Stomach (tissue), 9 donors: ENCODE results near the gene ACVR1B. TPM values are rescaled to one million over a fixed set of nuclear protein-coding genes. Genes with fewer than 3 reads are reported as not detected.

ENCODE experiments used
- DNase-seq, 2 donors: peaks; one replicate each; pipeline versions ENCODE4 v3.0.0 to v3.0.0-alpha.2; 2013 to 2019
- H3K27ac ChIP-seq, 5 donors: fragments of 200-600 bp in 4 of 5; sonication (generic) in 4 of 5; one replicate each; pipeline ENCODE4 v1.5.1; 2013 to 2019; ENCODE audit warnings: mild to moderate bottlenecking in 1 of 5, moderate library complexity in 1 of 5
- H3K27me3 ChIP-seq, 3 donors: fragments of 200-600 bp; sonication (generic); one replicate each; pipeline ENCODE4 v1.5.1; 2017 to 2019; ENCODE audit warnings: mixed run types in 1 of 3
- H3K36me3 ChIP-seq, 4 donors: fragments of 200-600 bp; sonication (generic); 1 replicate in 3 of 4; 2 replicates in 1 of 4; pipeline ENCODE4 v1.5.1; 2016 to 2019
- H3K4me1 ChIP-seq, 4 donors: fragments of 200-600 bp; sonication (generic); one replicate each; pipeline ENCODE4 v1.5.1; 2016 to 2019
- H3K4me3 ChIP-seq, 4 donors: fragments of 200-600 bp; sonication (generic) in 3 of 4; one replicate each; pipeline ENCODE4 v1.5.1; 2016 to 2019; ENCODE audit warnings: mild to moderate bottlenecking in 1 of 4
- H3K9me3 ChIP-seq, 4 donors: fragments of 200-600 bp; sonication (generic); one replicate each; pipeline ENCODE4 v1.5.1; 2016 to 2019
- CTCF ChIP-seq, 7 experiments: fragments of 450-650 bp in 4 of 7; fragments of 200-600 bp in 3 of 7; sonication (generic) in 3 of 7; IDR thresholded peaks; one replicate each; pipeline ENCODE4 v1.5.1; 2016 to 2019; ENCODE audit warnings: antibody characterized with exemption in 7 of 7, control low read depth in 2 of 7, mild to moderate bottlenecking in 1 of 7
- EP300 ChIP-seq: sonication (generic); formaldehyde crosslinking; IDR thresholded peaks from one replicate; pipeline ENCODE4 v1.6.1; 2017; ENCODE audit warnings: antibody characterized with exemption
- POLR2A ChIP-seq, 4 donors: fragments of 450-650 bp; IDR thresholded peaks; one replicate each; pipeline ENCODE4 v1.6.1; 2016; ENCODE audit warnings: antibody characterized with exemption in 4 of 4, control low read depth in 2 of 4, mild to moderate bottlenecking in 1 of 4, moderate library complexity in 1 of 4
- POLR2AphosphoS5 ChIP-seq, 3 donors: sonication (generic); formaldehyde crosslinking; IDR thresholded peaks; one replicate each; pipeline ENCODE4 v1.6.1; 2016; ENCODE audit warnings: antibody characterized with exemption in 3 of 3
- WGBS, 5 donors: extraction: QIAGEN DNeasy Blood & Tissue Kit in 3 of 5; methylation state at CpG; one replicate each; pipeline versions ENCODE4 v1.1.5 to v1.1.7; 2013 to 2018; 5-methylcytosine and 5-hydroxymethylcytosine counted together
- intact Hi-C: fragments of 100-400 bp; cut with DNase I; formaldehyde crosslinking; loops from one replicate; pipeline ENCODE4 v1.15.1; 2023; ENCODE audit warnings: low total_unique reads
- polyA plus RNA-seq, 3 donors: library from polyadenylated mRNA; stranded (reverse); fragments of 200-250 nt; gene quantifications; one replicate each; pipeline ENCODE4 v1.2.3, GENCODE V29; 2013
- total RNA-seq, 5 donors: library from RNA; depleted of rRNA; stranded (reverse); fragments of >200 nt; gene quantifications; one replicate each; pipeline versions ENCODE4 v1.1.0 to v1.2.3, GENCODE V29; 2014 to 2016
- donor health status: healthy with polysubstance abuse.
- donor health status: Bipolar disorder and iron deficiency.
- donor health status: healthy.

The ACVR1B gene
- total and polyA plus RNA-seq, 8 donors, result 8.3 to 53.1 (median 24.5) TPM

GRCh38 chr12:52010692-52011601 is 59.4 kb downstream of the ACVR1B start:
- no peak for TF ChIP-seq POLR2AphosphoS5 (IDR thresholded peaks at IDR 0.05)
- TF ChIP-seq POLR2A (IDR thresholded peaks at IDR 0.05), result no peak
- TF ChIP-seq CTCF (IDR thresholded peaks at IDR 0.05), result no peak
- TF ChIP-seq EP300, result no peak
- peak overlapping the region in 2 of 4 donors; percentile 3 to 62 for H3K4me3 ChIP-seq
- DNase-seq, result peak in 1 of 2 donors; percentile 78
- H3K27ac ChIP-seq, result peak overlapping the region; percentile 34 to 87 (median 75)
- WGBS, 5 donors, result 56 to 67% (median 63%) methylated on average over 5 to 8 of the region's 8 CpGs
- H3K36me3 ChIP-seq, result peaks cover 0 to 38% (median 24%) of the 10 kb centered on the region in 4 donors
- intact Hi-C loops, result no loop called here
- no peaks in the 10 kb centered on the region for H3K9me3 ChIP-seq
- peaks cover 0 to 42% (median 19%) of the 10 kb centered on the region in 3 donors for H3K27me3 ChIP-seq
- H3K4me1 ChIP-seq, result peaks cover 24 to 63% (median 40%) of the 10 kb centered on the region in 4 donors

GRCh38 chr12:52011602-52012214 is 60.2 kb downstream of the ACVR1B start:
- TF ChIP-seq POLR2AphosphoS5 (IDR thresholded peaks at IDR 0.05) (no peak), POLR2A (IDR thresholded peaks at IDR 0.05) (no peak), EP300 (no peak), CTCF (IDR thresholded peaks at IDR 0.05) (no peak)
- 93 to 96% (median 95%) methylated on average over 8 of the region's 8 CpGs for WGBS, 5 donors
- peaks cover 0 to 38% (median 24%) of the 10 kb centered on the region in 4 donors for H3K36me3 ChIP-seq
- H3K27ac ChIP-seq, result peak overlapping the region in 3 of 5 donors; percentile 72 to 85 (median 75)
- H3K4me1 ChIP-seq, result peaks cover 17 to 55% (median 32%) of the 10 kb centered on the region in 4 donors
- no peak for DNase-seq
- intact Hi-C loops, result no loop called here
- H3K27me3 ChIP-seq, result peaks cover 0 to 37% (median 13%) of the 10 kb centered on the region in 3 donors
- no peaks in the 10 kb centered on the region for H3K9me3 ChIP-seq
- no peak overlapping the region for H3K4me3 ChIP-seq

- Histone ChIP-seq H3K27me3 (peaks cover 0 to 22% (median 3%) of the 10 kb centered on the region in 3 donors), H3K36me3 (peaks cover 0 to 38% (median 24%) of the 10 kb centered on the region in 4 donors), H3K4me3 (no peak overlapping the region), H3K4me1 (peaks cover 7 to 34% (median 18%) of the 10 kb centered on the region in 4 donors), H3K27ac (no peak overlapping the region), H3K9me3 (no peaks in the 10 kb centered on the region)
- 86 to 90% (median 89%) methylated on average over 16 of the region's 16 CpGs for WGBS, 5 donors
- intact Hi-C loops, result no loop called here
- no peak for DNase-seq
- TF ChIP-seq EP300 (no peak), POLR2A (IDR thresholded peaks at IDR 0.05) (no peak), POLR2AphosphoS5 (IDR thresholded peaks at IDR 0.05) (no peak), CTCF (IDR thresholded peaks at IDR 0.05) (no peak)
Observed at GRCh38 chr12:52013626-52014310, 62.3 kb downstream of the ACVR1B start.
